Measurements from ENCODE around the gene KMT2C.
A peak's percentile ranks its signal among the peaks of the same experiment; 100 is the strongest.
"Not testable (repeated sequence)": the region's sequence is repeated elsewhere in the genome, so short reads cannot be mapped to it uniquely, and the experiment has no call there.

The KMT2C gene

GRCh38 chr7:152435384-152436110 is at the start of gene KMT2C:
Gene KMT2C, minus strand, starts transcription at chr7:152436003. Its CDS starts 217 bp downstream, at chr7:152435786.
- peak; percentile 59 for DNase-seq

- DNase-seq = no peak
Observed at GRCh38 chr7:152481082-152481481, 45.3 kb upstream of the KMT2C start.

- DNase-seq = no peak
Observed at GRCh38 chr7:152480664-152481063, 44.9 kb upstream of the KMT2C start.

GRCh38 chr7:152479595-152479994 is 43.8 kb upstream of the KMT2C start:
- no peak for DNase-seq

- DNase-seq = no peak
Observed at GRCh38 chr7:152478140-152478539, 42.3 kb upstream of the KMT2C start.

- DNase-seq = no peak
Observed at GRCh38 chr7:152477079-152477478, 41.3 kb upstream of the KMT2C start.

- no peak for DNase-seq
Observed at GRCh38 chr7:152476551-152476950, 40.7 kb upstream of the KMT2C start.

GRCh38 chr7:152471023-152471620 is 35.3 kb upstream of the KMT2C start:
- DNase-seq = not testable (repeated sequence)

GRCh38 chr7:152470251-152471022 is 34.6 kb upstream of the KMT2C start:
- not testable (repeated sequence) for DNase-seq

GRCh38 chr7:152469576-152469975 is 33.8 kb upstream of the KMT2C start:
- DNase-seq = not testable (repeated sequence)

GRCh38 chr7:152467225-152467624 is 31.4 kb upstream of the KMT2C start:
- DNase-seq = no peak

- no peak for DNase-seq
Observed at GRCh38 chr7:152465119-152465387, 29.2 kb upstream of the KMT2C start.

- peak; percentile 73 for DNase-seq
Observed at GRCh38 chr7:152464312-152465118, 28.7 kb upstream of the KMT2C start.

- DNase-seq = peak; percentile 100
Observed at GRCh38 chr7:152463709-152464311, 28.0 kb upstream of the KMT2C start.

- no peak for DNase-seq
Observed at GRCh38 chr7:152462995-152463708, 27.3 kb upstream of the KMT2C start.

- no peak for DNase-seq
Observed at GRCh38 chr7:152459724-152460251, 24.0 kb upstream of the KMT2C start.

GRCh38 chr7:152451356-152451755 is 15.6 kb upstream of the KMT2C start:
- no peak for DNase-seq

- not testable (repeated sequence) for DNase-seq
Observed at GRCh38 chr7:152445386-152446008, 9.7 kb upstream of the KMT2C start.

- no peak for DNase-seq
Observed at GRCh38 chr7:152443586-152443985, 7.8 kb upstream of the KMT2C start.

- no peak for DNase-seq
Observed at GRCh38 chr7:152442330-152442835, 6.6 kb upstream of the KMT2C start.

GRCh38 chr7:152441810-152442209 is 6.0 kb upstream of the KMT2C start:
- not testable (repeated sequence) for DNase-seq

All from activated CD4-positive, alpha-beta T cell treated with anti-CD3 and anti-CD28 coated beads, Interleukin-2, Interleukin-6, amounts not matched to agents 100 ng/mL and 50 ng/mL, durations not matched to agents 16 hours and 8 hours (primary cell).